ENCODE data around the gene KCNK6.

GRCh38 chr19:38378866-38379265 is 59.2 kb downstream of the KCNK6 start:
- TF ChIP-seq, protein P1, sequence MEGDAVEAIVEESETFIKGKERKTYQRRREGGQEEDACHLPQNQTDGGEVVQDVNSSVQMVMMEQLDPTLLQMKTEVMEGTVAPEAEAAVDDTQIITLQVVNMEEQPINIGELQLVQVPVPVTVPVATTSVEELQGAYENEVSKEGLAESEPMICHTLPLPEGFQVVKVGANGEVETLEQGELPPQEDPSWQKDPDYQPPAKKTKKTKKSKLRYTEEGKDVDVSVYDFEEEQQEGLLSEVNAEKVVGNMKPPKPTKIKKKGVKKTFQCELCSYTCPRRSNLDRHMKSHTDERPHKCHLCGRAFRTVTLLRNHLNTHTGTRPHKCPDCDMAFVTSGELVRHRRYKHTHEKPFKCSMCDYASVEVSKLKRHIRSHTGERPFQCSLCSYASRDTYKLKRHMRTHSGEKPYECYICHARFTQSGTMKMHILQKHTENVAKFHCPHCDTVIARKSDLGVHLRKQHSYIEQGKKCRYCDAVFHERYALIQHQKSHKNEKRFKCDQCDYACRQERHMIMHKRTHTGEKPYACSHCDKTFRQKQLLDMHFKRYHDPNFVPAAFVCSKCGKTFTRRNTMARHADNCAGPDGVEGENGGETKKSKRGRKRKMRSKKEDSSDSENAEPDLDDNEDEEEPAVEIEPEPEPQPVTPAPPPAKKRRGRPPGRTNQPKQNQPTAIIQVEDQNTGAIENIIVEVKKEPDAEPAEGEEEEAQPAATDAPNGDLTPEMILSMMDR (IDR thresholded peaks at IDR 0.05; ENCODE audit: borderline replicate concordance, extremely low read depth, low read length, poor library complexity, severe bottlenecking), result no peak
- TF ChIP-seq EZH2 (IDR thresholded peaks at IDR 0.05; ENCODE audit: borderline replicate concordance, low read depth, low read length, severe bottlenecking), result no peak
